GM10248 (cell line): Measurements from ENCODE around the gene SKOR1.

Experiments used
- CTCF ChIA-PET: fragments of 300-600 bp; sonication (Branson Sonifier 250); formaldehyde crosslinking; extraction: SDS; loops from one replicate; lab custom pipeline; 2021; ENCODE audit warnings: antibody characterized with exemption; lab: Yijun Ruan, JAX
- POLR2A ChIA-PET: fragments of 350-650 bp; sonication (Branson Sonifier 250); formaldehyde crosslinking; extraction: SDS; loops from one replicate; lab custom pipeline; 2020; ENCODE audit warnings: antibody characterized with exemption; lab: Yijun Ruan, JAX
- DNase-seq: peaks from one replicate; pipeline ENCODE4 v3.0.0; 2012; ENCODE audit errors: extremely low spot score
- TF ChIP-seq, protein P1 (sequence below): IDR thresholded peaks from 2 replicates; pipeline ENCODE4 v1.5.1; 2012; ENCODE audit warnings: mild to moderate bottlenecking, low read depth; ENCODE audit errors: extremely low read depth, missing control alignments, control extremely low read depth

SKOR1 gene

DNA sequence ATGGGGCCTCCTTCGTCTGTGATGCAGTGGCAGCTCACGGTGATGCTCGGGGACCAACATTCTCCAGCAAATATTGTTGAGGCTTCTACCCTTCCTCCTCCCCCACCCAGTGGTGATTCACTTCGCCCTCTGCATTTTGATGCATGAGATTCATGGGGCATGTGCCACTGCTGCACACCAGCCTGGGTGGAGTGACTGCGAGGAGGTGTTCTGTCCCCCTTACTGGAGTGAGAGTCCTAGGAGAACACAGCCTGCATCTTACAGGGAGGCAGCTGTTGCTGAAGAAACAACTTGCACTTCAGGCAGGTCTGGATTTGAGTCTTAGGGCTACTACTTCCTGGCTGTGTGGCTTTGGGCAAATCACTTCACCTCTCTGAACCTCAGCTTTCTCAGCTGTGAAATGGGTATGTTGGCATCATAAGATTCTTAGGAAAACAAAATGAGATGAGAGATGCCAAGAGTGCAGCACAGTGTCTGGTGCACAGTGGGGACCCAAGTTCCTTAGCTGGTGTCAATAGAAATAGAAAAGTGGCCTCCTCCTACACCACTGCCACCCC is 10.2 kb upstream of the SKOR1 start:
- CTCF ChIA-PET: no interaction called here

DNA sequence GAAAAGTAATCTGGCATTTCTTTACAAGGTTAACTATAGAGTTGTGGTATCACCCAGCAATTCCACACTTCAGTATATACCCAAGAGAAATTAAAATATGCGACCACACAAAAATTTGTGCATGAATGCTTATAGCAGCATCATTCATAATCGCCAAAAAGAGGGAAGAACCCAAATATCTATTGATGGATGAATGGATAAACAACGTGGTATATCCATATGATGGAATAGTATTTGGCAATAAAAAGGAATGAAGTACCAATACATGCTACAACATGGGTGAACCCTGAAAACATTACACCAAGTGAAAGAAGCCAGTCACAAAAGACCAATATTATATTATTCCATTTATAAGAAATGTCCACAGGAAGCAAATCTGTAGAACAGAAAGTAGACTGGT is 8.6 kb upstream of the SKOR1 start:
- POLR2A ChIA-PET: no interaction called here
- TF ChIP-seq, protein P1, sequence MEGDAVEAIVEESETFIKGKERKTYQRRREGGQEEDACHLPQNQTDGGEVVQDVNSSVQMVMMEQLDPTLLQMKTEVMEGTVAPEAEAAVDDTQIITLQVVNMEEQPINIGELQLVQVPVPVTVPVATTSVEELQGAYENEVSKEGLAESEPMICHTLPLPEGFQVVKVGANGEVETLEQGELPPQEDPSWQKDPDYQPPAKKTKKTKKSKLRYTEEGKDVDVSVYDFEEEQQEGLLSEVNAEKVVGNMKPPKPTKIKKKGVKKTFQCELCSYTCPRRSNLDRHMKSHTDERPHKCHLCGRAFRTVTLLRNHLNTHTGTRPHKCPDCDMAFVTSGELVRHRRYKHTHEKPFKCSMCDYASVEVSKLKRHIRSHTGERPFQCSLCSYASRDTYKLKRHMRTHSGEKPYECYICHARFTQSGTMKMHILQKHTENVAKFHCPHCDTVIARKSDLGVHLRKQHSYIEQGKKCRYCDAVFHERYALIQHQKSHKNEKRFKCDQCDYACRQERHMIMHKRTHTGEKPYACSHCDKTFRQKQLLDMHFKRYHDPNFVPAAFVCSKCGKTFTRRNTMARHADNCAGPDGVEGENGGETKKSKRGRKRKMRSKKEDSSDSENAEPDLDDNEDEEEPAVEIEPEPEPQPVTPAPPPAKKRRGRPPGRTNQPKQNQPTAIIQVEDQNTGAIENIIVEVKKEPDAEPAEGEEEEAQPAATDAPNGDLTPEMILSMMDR: no peak
- no peak for DNase-seq
- CTCF ChIA-PET: no interaction called here

More for the DNA sequence above, 10.2 kb upstream of the SKOR1 start:
- POLR2A ChIA-PET: no interaction called here
- DNase-seq: no peak
- TF ChIP-seq, protein P1: no peak

DNA sequence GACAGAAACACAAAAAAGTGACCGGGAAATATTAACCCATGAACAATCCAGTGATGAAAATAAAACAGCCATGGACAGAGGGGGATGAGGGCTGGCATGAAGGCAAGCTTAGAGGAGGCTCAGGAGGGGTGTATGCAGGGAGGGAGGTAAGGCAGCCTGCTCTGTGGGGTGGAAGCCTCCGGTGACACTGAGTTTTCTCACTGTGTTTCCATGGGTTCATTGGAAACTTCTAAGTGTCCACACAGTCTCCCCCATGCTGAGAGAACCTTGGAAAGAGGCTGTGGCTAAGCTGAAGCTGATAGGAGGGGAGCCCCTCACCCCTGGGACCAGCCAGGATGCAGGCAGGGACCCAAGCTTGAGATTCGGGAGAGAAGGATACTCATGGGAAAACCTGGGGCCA is 6.8 kb upstream of the SKOR1 start:
- ChIA-PET POLR2A (no interaction called here), CTCF (interaction anchor here (1.0 kb wide), 1 partner anchor 10 kb away, joined by 4 read pairs; no protein-coding TSS in a partner anchor)
- TF ChIP-seq, protein P1: no peak
- no peak for DNase-seq

DNA sequence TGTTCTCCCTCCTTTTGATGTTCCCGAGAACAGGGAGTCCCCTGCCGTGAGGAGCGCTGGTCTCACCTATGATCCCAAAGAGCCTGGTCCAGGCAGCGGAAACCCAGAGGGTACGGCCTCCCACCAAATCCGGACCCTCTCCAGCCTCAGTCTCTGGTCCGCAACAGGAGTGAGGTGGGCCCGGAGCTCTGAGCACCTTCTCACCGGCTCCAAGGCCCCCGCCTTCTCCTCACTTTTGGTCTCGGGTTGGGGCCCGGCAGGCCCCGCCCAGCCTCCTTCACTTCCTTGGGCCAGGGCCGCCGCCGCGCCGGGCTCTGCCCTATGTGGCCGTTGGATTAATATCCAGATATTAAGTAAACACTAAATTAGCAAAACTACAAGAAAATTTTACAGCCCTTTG is 5.7 kb upstream of the SKOR1 start:
- DNase-seq: no peak
- TF ChIP-seq, protein P1: no peak
- CTCF ChIA-PET: no interaction called here
- POLR2A ChIA-PET: no interaction called here

DNA sequence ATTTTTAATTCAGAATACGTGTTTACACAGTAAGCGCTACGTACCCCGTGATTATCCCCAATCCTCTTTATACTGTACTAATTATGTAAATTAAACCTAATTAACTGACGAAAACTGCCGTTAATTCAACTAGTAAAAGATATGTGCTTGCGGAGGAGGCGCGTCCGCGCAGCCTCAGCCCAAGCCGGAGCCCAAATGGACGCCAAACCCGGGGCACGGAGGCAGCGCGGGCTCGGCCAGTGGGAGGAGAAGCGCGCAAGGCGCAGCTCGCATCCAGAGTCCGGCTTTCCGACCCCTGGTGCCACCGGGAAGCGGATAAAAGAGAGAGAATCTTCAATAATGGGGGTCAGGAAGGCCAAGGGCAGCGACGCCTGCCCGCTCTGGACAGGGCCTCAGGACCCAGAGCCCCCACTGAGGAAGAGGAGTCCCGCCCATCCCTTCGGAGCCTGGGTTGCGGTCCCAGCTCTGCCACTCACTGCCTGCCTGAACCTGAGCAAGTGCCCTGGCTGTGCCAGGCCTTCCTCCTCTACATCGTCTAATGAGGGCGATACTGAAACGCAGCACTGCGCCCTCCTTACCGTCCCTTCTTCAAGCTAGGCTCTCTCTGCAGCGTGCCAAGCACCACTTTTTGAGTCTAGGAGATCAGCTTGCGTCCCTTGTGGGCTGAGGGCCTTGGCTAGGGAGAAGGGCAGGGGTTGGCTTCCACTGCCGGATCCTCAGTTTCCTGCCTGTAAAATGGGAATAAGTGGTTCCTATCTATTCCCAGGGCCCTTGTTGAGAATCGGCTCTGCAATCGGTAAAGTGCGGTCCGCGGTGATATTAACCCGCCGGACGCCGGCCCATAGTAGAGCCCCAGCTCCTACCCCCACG is 5.0 kb upstream of the SKOR1 start:
- no peak for DNase-seq
- TF ChIP-seq, protein P1: no peak
- ChIA-PET POLR2A (no interaction called here), CTCF (interaction anchor here (0.9 to 1.4 kb wide), 3 partner anchors 15 to 37 kb away, joined by 3 read pairs; no protein-coding TSS in a partner anchor)

DNA sequence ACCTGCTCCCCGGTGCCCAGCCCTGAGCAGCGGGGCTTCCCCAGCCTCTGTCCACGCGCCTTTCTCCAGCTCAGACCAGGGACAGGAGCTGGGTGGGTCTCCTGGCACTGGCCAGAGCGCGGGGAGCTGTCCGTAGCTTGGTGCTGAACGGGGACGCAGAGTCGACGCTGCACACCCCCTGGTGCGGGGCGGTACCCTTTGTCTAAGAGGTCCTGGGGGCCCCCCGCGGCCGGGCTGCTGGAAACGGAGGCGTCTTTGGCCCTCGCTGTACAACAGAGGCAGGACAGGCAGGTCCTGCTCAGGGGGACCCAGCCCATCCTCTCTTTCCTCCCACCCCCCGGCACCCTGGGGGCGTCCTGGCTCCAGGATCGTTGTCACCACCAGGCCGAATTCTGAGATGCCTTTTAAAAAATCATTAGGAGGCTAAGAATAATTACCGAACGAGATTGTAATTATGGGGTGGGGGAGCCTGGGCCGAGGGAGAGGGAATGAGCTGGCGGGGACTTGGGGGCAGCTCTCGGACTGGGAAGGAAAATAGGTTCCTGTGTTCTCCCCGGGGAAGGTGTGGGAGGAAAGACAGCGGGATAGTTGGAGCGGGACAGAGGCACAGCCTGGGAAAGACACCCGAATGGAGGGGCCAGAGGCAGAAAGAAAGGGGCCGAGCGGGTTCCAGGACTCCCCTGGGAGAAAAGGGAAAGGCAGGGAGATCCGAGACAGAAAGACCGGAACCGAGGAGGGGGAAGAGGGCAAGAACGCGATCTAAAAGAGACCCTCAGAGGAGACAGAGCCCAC is 4.1 kb upstream of the SKOR1 start:
- DNase-seq: peak; percentile 73
- CTCF ChIA-PET: interaction anchor here (0.9 to 1.4 kb wide), 3 partner anchors 14 to 37 kb away, joined by 3 read pairs; no protein-coding TSS in a partner anchor
- POLR2A ChIA-PET: no interaction called here
- TF ChIP-seq, protein P1: no peak
